Epithelial cell of esophagus (primary cell): Measurements from ENCODE around the gene KNDC1.

Experiments
- DNase-seq: peaks from one replicate; pipeline ENCODE4 v3.0.0; 2010; ENCODE audit warnings: low read depth
- H3K4me3 ChIP-seq: 2 replicates; pipeline ENCODE4 v1.5.1; 2011; ENCODE audit warnings: mild to moderate bottlenecking, low read length, control low read depth
- TF ChIP-seq, protein P1 (sequence below): IDR thresholded peaks from 2 replicates; pipeline ENCODE4 v1.5.1; 2011; ENCODE audit warnings: low read depth, mild to moderate bottlenecking, low read length, control low read depth, inconsistent platforms; ENCODE audit not compliant: insufficient read depth; ENCODE audit errors: missing control alignments

The KNDC1 gene

DNA sequence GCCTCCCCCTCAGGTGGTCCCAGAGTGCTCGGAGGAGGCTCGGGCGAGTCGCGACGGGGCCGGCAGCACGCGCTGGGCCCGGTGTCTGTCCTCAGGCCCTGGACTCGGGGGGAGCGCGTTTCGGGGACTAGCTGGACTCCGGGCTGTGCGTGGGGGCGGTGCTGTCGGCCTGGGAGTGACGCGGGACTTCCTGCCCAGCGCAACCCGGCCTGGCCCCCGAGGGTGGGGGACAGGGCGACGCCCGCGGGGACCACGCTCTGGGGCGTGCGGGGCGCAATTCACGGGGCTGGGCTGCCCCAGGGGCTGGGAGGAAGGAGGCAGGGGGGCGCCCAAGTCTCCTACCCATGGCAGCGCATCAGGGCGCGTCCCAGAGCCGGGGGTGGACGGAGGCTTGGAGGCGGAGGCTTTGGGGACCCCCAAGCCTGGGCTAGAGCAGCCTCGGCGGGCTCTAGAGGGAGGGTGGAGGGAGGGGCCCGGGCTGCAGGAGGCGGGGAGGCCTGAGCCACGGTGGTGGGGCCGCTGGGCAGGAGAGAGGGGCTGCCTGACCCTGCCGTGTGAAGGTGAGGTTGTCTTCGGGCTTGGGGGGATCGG lies 75.3 kb downstream of the KNDC1 start:
- no peak for DNase-seq
- TF ChIP-seq, protein P1, sequence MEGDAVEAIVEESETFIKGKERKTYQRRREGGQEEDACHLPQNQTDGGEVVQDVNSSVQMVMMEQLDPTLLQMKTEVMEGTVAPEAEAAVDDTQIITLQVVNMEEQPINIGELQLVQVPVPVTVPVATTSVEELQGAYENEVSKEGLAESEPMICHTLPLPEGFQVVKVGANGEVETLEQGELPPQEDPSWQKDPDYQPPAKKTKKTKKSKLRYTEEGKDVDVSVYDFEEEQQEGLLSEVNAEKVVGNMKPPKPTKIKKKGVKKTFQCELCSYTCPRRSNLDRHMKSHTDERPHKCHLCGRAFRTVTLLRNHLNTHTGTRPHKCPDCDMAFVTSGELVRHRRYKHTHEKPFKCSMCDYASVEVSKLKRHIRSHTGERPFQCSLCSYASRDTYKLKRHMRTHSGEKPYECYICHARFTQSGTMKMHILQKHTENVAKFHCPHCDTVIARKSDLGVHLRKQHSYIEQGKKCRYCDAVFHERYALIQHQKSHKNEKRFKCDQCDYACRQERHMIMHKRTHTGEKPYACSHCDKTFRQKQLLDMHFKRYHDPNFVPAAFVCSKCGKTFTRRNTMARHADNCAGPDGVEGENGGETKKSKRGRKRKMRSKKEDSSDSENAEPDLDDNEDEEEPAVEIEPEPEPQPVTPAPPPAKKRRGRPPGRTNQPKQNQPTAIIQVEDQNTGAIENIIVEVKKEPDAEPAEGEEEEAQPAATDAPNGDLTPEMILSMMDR = no peak
- no peak overlapping the region for H3K4me3 ChIP-seq

DNA sequence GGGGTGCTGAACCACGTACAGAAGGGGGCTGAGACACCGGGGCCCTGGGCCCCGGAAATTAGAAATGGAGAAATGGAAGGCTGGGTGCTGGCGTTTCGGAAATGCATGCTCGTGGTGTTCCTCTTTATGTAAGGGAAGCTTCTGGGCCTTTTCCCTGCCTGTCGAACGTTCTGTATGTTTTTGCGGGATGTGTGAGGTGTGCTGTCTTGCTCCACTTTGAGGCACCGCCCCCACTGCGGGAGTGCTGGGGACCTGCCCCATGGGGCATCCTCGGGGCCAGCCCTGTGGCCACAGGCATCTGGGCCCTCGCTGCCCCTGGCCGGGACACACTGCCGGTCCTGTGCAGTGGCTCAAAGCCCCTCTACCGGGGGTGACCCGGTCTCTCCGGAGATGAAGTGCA lies 75.9 kb downstream of the KNDC1 start:
- H3K4me3 ChIP-seq = no peak overlapping the region
- TF ChIP-seq, protein P1 = no peak
- DNase-seq = no peak

GRCh38 chr10:133236401-133237240 lies 76.6 kb downstream of the KNDC1 start:
- TF ChIP-seq, protein P1 = no peak
- H3K4me3 ChIP-seq = no peak overlapping the region
- DNase-seq = no peak

DNA sequence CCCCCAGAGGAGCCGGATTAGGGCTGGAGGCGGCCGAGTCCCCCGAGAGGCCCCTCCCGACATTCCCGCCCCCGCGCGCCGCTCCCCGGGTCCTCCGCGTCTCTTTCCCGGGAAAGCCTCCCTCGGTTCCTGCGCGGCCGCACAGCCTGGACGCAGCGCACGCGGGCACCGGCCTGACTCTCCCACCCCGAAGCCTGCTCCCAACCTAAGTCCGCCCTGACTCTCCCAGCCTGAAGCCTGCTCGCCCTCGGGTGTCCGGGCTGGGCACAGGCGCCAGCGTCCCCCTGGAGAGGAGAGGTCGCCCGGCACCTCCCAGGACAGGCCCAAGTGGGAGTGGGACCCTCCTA lies 77.2 kb downstream of the KNDC1 start:
- no peak for DNase-seq
- H3K4me3 ChIP-seq = no peak overlapping the region
- TF ChIP-seq, protein P1 = no peak

DNA sequence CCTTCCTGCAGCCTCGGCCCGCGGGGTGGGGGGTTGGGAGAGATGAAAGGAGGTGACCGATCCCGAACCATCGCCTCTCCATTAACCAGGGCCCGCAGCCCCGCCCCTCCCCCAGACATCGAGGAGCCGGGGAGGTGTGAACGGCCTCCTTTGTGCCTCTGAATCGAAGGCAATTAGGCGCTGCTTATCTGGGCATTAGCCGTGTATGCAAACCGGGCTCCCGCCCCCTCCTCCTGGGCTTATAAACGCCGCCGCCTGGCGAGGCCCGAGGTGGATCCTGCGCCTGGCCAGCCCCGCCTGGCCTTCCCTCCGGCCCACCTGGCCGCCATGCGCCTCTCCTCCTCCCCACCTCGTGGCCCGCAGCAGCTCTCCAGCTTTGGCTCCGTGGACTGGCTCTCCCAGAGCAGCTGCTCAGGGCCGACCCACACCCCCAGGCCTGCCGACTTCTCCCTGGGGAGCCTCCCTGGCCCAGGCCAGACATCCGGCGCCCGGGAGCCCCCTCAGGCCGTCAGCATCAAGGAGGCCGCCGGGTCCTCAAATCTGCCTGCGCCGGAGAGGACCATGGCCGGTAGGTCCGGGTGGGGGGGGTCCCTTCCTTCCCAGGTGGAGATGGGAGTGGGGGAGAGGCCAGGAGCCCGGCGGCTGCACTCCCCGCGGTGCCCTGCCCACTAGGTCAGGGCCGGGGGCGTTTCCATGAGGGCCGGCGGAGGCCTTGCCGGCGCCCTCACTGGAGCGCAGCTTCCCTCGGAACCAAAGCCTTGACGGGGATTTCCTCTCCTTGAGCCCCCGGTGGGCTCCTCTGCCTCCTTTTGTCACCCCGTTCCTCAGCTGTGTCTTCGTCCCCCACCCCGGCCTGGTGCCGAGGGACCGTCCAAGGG lies 77.8 kb downstream of the KNDC1 start, which contains the start of gene VENTX:
TSS of gene VENTX (plus strand) at position 268 of the 878 bp plus-strand sequence. CDS start at position 328, 60 bp downstream.
- no peak within 1 kb of the TSS for H3K4me3 ChIP-seq
- TF ChIP-seq, protein P1 = no peak
- DNase-seq = no peak

GRCh38 chr10:133238466-133238804 lies 78.4 kb downstream of the KNDC1 start:
- TF ChIP-seq, protein P1 = no peak
- DNase-seq = no peak
- no peak overlapping the region for H3K4me3 ChIP-seq
